Cardiac fibroblast (primary cell): ENCODE results near the gene DNAJC1.
"Not testable (repeated sequence)": the region's sequence is repeated elsewhere in the genome, so short reads cannot be mapped to it uniquely, and the experiment has no call there.

Experiments used
- DNase-seq, 2 donors: peaks; one replicate each; pipeline versions ENCODE4 v3.0.0 to v3.0.0-alpha.2; 2010; ENCODE audit warnings: low read depth in 2 of 2
- H3K4me3 ChIP-seq, 2 donors: replicated peaks in 1 of 2; 1 replicate in 1 of 2; 2 replicates in 1 of 2; pipeline ENCODE4 v1.5.1; 2011; ENCODE audit warnings: low read depth in 2 of 2, low read length in 2 of 2, mild to moderate bottlenecking in 2 of 2, moderate library complexity in 1 of 2
- TF ChIP-seq, protein P1 (sequence below): IDR thresholded peaks from one replicate; pipeline ENCODE4 v1.5.1; 2011; ENCODE audit warnings: low read depth, mild to moderate bottlenecking, low read length, inconsistent platforms

The DNAJC1 gene

DNA sequence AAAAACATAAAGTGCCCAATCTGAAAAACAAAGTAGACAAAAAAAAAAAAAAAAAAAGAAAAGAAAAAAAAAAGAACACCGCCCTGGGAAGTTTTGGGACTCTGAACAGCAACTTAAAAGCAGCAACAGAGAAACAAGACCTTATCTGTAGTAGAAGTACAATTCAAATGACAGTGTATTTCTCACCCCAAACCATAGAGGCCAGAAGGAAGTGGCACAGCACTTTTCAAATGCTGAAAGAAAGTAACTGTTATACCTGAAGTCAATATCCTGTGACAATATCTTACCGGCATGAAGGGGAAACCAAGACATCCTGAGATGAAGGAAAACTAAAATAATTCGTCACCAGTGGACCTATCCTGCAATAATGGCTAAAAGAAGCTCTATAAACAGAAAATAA, 112.1 kb downstream of the DNAJC1 start:
- TF ChIP-seq, protein P1, sequence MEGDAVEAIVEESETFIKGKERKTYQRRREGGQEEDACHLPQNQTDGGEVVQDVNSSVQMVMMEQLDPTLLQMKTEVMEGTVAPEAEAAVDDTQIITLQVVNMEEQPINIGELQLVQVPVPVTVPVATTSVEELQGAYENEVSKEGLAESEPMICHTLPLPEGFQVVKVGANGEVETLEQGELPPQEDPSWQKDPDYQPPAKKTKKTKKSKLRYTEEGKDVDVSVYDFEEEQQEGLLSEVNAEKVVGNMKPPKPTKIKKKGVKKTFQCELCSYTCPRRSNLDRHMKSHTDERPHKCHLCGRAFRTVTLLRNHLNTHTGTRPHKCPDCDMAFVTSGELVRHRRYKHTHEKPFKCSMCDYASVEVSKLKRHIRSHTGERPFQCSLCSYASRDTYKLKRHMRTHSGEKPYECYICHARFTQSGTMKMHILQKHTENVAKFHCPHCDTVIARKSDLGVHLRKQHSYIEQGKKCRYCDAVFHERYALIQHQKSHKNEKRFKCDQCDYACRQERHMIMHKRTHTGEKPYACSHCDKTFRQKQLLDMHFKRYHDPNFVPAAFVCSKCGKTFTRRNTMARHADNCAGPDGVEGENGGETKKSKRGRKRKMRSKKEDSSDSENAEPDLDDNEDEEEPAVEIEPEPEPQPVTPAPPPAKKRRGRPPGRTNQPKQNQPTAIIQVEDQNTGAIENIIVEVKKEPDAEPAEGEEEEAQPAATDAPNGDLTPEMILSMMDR = no peak
- no peak for DNase-seq

DNA sequence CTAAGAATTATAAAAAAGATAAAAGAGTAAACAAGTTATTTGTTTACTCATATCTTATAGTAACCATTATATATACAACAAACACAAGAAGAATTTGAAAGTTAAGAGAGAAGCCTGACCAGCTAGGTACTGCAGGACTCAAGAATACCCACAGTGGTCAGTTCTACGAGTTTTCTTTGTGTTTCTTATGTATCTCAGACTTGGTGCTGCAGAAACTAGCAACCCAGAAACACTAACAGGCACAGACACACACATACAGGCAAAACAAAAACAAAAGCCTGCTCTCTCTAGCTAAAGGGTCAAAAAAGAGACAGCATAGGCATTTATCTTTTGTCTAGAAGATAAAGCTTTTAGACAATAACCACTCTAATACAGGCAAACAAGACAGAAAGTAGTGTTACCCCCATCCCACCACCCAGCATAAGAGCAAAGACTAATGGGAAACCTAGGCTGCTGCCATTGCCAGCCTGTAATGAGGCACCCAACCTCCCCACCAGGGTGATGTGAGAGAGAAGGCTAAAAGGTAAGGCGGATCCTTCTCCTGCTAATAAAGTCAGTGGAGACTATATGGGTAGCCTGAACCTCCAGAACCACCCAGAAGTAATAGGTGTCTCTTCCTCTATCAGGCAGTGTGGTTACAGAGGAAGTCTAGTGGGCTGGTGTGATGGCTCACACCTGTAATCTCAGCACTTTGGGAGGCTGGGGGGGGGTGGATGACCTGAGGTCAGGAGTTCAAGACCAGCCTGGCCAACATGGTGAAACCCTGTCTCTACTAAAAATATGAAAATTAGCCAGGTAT, 113.9 kb downstream of the DNAJC1 start:
- H3K4me3 ChIP-seq = no peak overlapping the region
- DNase-seq = no peak
- TF ChIP-seq, protein P1 = no peak

More for the DNA sequence above, 112.1 kb downstream of the DNAJC1 start:
- H3K4me3 ChIP-seq = no peak overlapping the region

DNA sequence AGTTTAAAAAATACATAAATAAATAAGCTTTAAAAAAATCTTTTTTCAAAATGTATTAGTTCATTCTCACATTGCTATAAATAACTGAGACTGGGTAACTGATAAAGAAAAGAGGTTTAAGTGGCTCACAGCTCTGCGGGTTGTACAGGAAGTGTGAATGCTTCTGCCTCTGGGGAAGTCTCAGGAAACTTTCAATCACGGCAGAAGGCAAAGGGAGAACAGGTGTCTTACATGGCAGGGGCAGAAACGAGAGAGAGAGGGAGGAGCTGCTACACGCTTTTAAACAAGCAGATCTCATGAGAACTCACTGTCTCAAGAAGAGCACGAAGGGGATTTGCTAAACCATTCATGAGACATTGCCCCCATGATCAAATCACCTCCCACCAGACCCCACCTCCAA, 114.6 kb downstream of the DNAJC1 start:
- no peak overlapping the region for H3K4me3 ChIP-seq
- DNase-seq = peak in 1 of 2 donors; percentile 8
- TF ChIP-seq, protein P1 = no peak

DNA sequence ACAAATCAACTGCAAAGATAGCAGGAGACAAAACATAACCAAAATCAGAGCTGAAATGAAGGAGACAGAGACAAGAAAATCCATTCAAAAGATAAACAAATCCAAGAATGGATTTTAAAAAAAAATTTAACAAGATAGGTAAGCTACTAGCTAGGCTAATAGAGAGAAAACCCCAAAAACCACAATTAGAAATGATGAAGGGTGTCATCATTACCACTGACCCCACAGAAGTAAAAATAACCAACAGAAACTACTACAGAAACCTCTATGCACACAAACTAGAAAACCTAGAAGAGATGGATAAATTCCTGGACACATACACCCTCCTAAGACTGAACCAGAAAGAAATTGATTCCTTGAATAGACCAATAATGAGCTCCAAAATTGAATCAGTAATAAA, 117.6 kb downstream of the DNAJC1 start:
- TF ChIP-seq, protein P1 = no peak
- no peak overlapping the region for H3K4me3 ChIP-seq
- no peak for DNase-seq

DNA sequence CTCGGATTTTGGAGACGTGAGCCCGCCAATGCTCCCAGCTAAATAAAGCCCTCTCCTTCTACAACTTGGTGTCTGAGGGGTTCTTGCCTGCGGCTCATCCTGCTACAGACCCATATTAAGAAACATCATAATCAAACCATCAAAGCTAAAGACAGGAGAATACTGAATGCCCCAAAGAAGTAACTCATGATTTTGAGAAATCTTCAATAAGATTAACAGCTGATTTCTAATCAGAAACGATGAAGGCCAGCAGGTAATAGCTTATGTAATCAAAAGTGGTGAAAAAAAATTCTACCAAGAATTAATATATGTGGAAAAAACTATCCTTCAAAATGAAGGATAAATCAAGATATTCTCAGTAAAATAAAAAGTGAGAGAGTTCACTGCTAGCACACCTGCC, 130.3 kb downstream of the DNAJC1 start:
- no peak for DNase-seq
- no peak overlapping the region for H3K4me3 ChIP-seq
- TF ChIP-seq, protein P1 = no peak

DNA sequence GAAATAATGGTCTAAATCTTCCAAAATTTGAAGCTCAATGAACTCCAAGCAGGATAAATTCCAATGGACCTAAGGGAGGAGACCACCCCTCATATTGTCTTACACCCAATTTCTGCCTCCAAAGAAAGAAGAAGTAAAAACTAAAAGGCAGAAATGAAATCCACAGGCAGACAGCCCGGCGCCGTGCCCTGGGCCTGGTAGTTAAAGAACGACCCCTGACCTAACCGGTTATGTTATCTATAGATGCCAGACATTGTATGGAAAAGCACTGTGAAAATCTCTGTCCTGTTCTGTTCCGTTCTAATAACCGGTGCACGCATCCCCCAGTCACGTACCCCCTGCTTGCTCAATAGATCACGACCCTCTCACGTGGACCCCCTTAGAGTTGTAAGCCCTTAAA, 130.8 kb downstream of the DNAJC1 start:
- not testable (repeated sequence) for DNase-seq, H3K4me3 ChIP-seq

DNA sequence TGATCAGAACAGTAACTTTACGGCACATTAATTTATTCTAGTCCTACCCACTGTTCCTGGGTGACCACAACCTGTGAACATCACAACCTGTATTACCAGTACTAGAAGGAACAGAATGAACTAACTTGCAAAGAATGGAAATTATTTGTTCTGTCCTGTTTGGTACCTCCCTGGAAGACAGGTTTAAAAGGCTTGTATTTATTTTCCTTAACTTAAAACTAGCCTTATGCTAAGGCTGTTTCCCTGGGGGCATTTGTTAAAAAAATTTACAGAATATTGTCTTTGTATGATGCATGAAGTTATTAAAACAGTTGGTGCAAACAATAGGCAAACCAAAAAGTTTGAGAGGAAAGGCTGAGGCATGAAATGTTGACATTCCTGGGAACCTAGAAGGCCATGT, 132.7 kb downstream of the DNAJC1 start:
- H3K4me3 ChIP-seq = no peak overlapping the region
- DNase-seq = no peak
- TF ChIP-seq, protein P1 = no peak

DNA sequence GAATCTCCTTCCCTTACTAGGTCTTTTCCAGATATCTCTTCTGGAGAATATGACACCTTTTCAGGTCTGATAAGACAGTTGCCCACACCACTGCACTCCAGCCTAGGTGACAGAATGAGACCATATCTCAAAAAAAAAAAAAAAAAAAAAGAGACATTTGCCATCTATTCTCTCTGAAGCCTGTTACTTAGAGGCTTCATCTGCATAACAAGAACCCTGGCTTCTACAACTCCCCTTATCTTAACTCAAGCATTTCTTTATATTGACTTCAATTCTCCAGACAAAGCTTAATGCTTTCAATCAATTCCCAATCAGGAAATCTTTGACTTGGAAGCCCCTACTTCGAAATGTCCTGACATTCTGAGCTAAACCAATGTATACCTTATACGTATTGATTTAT, 134.4 kb downstream of the DNAJC1 start:
- not testable (repeated sequence) for H3K4me3 ChIP-seq, DNase-seq
